Mesendoderm (in vitro differentiated cells): ENCODE measurements around the gene FAM171A2.

ENCODE experiments used
- DNase-seq: peaks from one replicate; pipeline ENCODE4 v3.0.0; 2013
- H2AK5ac ChIP-seq: 2 replicates; pipeline ENCODE4 v1.6.1; 2013; ENCODE audit warnings: low read length, inconsistent platforms
- H2BK120ac ChIP-seq: 2 replicates; pipeline ENCODE4 v1.6.1; 2013; ENCODE audit warnings: low read depth, mild to moderate bottlenecking, low read length, moderate library complexity, mixed read lengths
- H2BK15ac ChIP-seq: replicated peaks from 2 replicates; pipeline ENCODE4 v1.6.1; 2013; ENCODE audit warnings: low read depth, mild to moderate bottlenecking, moderate library complexity
- H2BK5ac ChIP-seq: 2 replicates; pipeline ENCODE4 v1.6.1; 2013; ENCODE audit warnings: low read length, inconsistent platforms
- H3K18ac ChIP-seq: 2 replicates; pipeline ENCODE4 v1.6.1; 2013; ENCODE audit warnings: mild to moderate bottlenecking, low read length, mixed read lengths
- H3K23ac ChIP-seq: one replicate; pipeline ENCODE4 v1.6.1; 2013; ENCODE audit warnings: low read length
- H3K27ac ChIP-seq: 2 replicates; pipeline ENCODE4 v1.5.1; 2013; ENCODE audit warnings: low read depth, mild to moderate bottlenecking, inconsistent platforms, low read length, moderate library complexity
- H3K27me3 ChIP-seq: 2 replicates; pipeline ENCODE4 v1.6.1; 2013; ENCODE audit warnings: low read length, control low read depth, mild to moderate bottlenecking, inconsistent platforms; ENCODE audit not compliant: insufficient read depth, poor library complexity
- H3K36me3 ChIP-seq: 2 replicates; pipeline ENCODE4 v1.6.1; 2013; ENCODE audit warnings: low read length, inconsistent platforms; ENCODE audit not compliant: control insufficient read depth, insufficient read depth
- H3K4ac ChIP-seq: one replicate; pipeline ENCODE4 v1.6.1; 2013; ENCODE audit warnings: low read depth, mild to moderate bottlenecking, low read length, moderate library complexity
- H3K4me1 ChIP-seq: 2 replicates; pipeline ENCODE4 v1.6.1; 2013; ENCODE audit warnings: low read depth, low read length, inconsistent platforms; ENCODE audit not compliant: control insufficient read depth
- H3K4me2 ChIP-seq: 2 replicates; pipeline ENCODE4 v1.6.1; 2013; ENCODE audit warnings: low read length
- H3K4me3 ChIP-seq: 2 replicates; pipeline ENCODE4 v1.5.1; 2013; ENCODE audit warnings: mild to moderate bottlenecking, low read length
- H3K56ac ChIP-seq: one replicate; pipeline ENCODE4 v1.6.1; 2013; ENCODE audit warnings: low read length
- H3K79me1 ChIP-seq: 2 replicates; pipeline ENCODE4 v1.6.1; 2013; ENCODE audit warnings: low read length, inconsistent platforms
- H3K79me2 ChIP-seq: 2 replicates; pipeline ENCODE4 v1.6.1; 2013; ENCODE audit warnings: mild to moderate bottlenecking, low read length; ENCODE audit not compliant: control insufficient read depth, insufficient read depth
- H3K9ac ChIP-seq: 2 replicates; pipeline ENCODE4 v1.6.1; 2013; ENCODE audit warnings: low read length, inconsistent platforms
- H4K5ac ChIP-seq: one replicate; pipeline ENCODE4 v1.6.1; 2013; ENCODE audit warnings: low read length
- H4K8ac ChIP-seq: one replicate; pipeline ENCODE4 v1.6.1; 2013; ENCODE audit warnings: low read depth, mild to moderate bottlenecking, control low read depth, low read length, moderate library complexity
- WGBS: extraction: QIAGEN DNeasy Blood & Tissue Kit; methylation state at CpG from one replicate; pipeline ENCODE4 v1.1.7; 2013; ENCODE audit warnings: low lambda C conversion rate, missing lambda C conversion rate; ENCODE audit not compliant: insufficient coverage; ENCODE audit errors: extremely low coverage; 5-methylcytosine and 5-hydroxymethylcytosine counted together

FAM171A2 gene

DNA sequence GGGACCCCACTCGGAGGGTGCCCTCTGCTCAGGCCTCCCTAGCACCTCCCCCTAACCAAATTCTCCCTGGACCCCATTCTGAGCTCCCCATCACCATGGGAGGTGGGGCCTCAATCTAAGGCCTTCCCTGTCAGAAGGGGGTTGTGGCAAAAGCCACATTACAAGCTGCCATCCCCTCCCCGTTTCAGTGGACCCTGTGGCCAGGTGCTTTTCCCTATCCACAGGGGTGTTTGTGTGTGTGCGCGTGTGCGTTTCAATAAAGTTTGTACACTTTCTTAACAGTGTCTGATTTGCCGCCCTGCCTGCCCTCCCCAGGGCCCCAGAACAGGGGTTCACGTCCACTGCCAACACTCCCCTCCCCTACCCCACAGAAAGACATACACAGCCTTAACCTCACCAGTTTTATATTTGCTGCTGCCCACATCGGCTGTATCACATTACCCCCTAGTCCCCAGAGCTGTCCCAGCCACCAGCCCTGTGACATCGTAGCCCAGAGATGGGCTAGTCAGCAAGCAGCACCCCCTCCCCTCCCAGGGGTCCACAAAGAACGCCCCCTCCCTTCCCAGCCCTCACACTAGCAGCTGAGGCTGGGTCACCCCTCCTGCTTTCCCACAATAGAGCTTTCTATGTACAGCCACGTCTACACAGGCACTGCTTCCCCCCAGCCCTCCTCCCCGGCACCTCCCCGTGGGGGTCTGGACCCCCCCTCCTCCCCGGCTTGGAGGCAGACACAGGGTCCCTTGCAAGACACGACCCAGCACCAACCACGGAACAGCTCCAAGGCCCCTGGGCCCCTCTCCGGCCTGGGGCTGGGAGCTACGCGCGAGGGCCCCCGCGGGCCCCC, 10.6 kb downstream of the FAM171A2 start:
- peak overlapping the region; percentile 43 for H3K9ac ChIP-seq
- no peak overlapping the region for H3K18ac ChIP-seq
- H2BK15ac ChIP-seq: no peak overlapping the region
- no peaks in the 10 kb centered on the region for H3K79me1 ChIP-seq
- H3K4ac ChIP-seq: no peak overlapping the region
- H3K4me2 ChIP-seq: peak overlapping the region; percentile 12
- no peaks in the 10 kb centered on the region for H3K4me1 ChIP-seq
- H2BK5ac ChIP-seq: no peak overlapping the region
- H3K27me3 ChIP-seq: no peaks in the 10 kb centered on the region
- no peak overlapping the region for H4K8ac ChIP-seq
- no peak overlapping the region for H2AK5ac ChIP-seq
- no peak overlapping the region for H4K5ac ChIP-seq
- WGBS: no CpG with 5 or more reads among the region's 22 CpGs
- no peak overlapping the region for H3K27ac ChIP-seq
- H2BK120ac ChIP-seq: no peak overlapping the region
- H3K56ac ChIP-seq: peak overlapping the region; percentile 86
- DNase-seq: no peak
- no peak overlapping the region for H3K23ac ChIP-seq
- H3K79me2 ChIP-seq: no peaks in the 10 kb centered on the region
- no peak overlapping the region for H3K4me3 ChIP-seq
- no peaks in the 10 kb centered on the region for H3K36me3 ChIP-seq

DNA sequence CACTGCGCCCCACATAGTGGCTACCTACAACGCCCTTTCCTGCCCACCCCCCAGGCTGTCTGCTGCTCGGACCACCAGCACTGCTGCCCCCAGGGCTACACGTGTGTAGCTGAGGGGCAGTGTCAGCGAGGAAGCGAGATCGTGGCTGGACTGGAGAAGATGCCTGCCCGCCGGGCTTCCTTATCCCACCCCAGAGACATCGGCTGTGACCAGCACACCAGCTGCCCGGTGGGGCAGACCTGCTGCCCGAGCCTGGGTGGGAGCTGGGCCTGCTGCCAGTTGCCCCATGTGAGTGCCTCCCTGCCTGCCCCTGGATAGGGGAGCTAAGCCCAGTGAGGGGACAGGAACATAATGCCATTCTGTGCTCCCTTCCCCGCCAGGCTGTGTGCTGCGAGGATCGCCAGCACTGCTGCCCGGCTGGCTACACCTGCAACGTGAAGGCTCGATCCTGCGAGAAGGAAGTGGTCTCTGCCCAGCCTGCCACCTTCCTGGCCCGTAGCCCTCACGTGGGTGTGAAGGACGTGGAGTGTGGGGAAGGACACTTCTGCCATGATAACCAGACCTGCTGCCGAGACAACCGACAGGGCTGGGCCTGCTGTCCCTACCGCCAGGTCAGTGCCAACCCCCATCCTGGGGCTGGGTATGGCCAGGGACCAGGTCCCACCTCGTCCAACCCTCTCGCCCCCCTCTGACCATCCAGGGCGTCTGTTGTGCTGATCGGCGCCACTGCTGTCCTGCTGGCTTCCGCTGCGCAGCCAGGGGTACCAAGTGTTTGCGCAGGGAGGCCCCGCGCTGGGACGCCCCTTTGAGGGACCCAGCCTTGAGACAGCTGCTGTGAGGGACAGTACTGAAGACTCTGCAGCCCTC, 11.5 kb downstream of the FAM171A2 start:
- H3K79me2 ChIP-seq: no peaks in the 10 kb centered on the region
- H2BK5ac ChIP-seq: no peak overlapping the region
- no CpG with 5 or more reads among the region's 36 CpGs for WGBS
- no peak overlapping the region for H3K18ac ChIP-seq
- no peaks in the 10 kb centered on the region for H3K27me3 ChIP-seq
- H3K4me3 ChIP-seq: no peak overlapping the region
- no peaks in the 10 kb centered on the region for H3K79me1 ChIP-seq
- H3K23ac ChIP-seq: no peak overlapping the region
- H2AK5ac ChIP-seq: no peak overlapping the region
- H4K5ac ChIP-seq: no peak overlapping the region
- no peaks in the 10 kb centered on the region for H3K36me3 ChIP-seq
- H4K8ac ChIP-seq: no peak overlapping the region
- no peak overlapping the region for H3K56ac ChIP-seq
- no peak overlapping the region for H3K4ac ChIP-seq
- H3K9ac ChIP-seq: no peak overlapping the region
- no peak overlapping the region for H2BK120ac ChIP-seq
- H3K4me2 ChIP-seq: no peak overlapping the region
- no peak overlapping the region for H3K27ac ChIP-seq
- DNase-seq: no peak
- no peaks in the 10 kb centered on the region for H3K4me1 ChIP-seq
- no peak overlapping the region for H2BK15ac ChIP-seq

DNA sequence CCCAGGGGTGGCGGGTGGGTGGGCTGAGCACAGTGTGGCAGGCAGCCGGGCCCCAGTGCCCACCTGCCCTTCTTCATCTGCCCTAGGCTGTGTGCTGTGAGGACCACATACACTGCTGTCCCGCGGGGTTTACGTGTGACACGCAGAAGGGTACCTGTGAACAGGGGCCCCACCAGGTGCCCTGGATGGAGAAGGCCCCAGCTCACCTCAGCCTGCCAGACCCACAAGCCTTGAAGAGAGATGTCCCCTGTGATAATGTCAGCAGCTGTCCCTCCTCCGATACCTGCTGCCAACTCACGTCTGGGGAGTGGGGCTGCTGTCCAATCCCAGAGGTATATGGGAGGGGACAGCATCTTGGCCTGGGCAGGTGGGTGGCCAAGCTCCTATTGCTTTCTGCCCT, 12.2 kb downstream of the FAM171A2 start:
- H3K27ac ChIP-seq: no peak overlapping the region
- no peak overlapping the region for H2BK5ac ChIP-seq
- H3K4ac ChIP-seq: no peak overlapping the region
- no peaks in the 10 kb centered on the region for H3K36me3 ChIP-seq
- no peak overlapping the region for H4K8ac ChIP-seq
- WGBS: no CpG with 5 or more reads among the region's 8 CpGs
- H3K4me2 ChIP-seq: no peak overlapping the region
- H3K18ac ChIP-seq: no peak overlapping the region
- H3K79me2 ChIP-seq: no peaks in the 10 kb centered on the region
- H3K9ac ChIP-seq: no peak overlapping the region
- H3K23ac ChIP-seq: no peak overlapping the region
- no peak overlapping the region for H3K4me3 ChIP-seq
- no peak overlapping the region for H2BK15ac ChIP-seq
- no peak overlapping the region for H2AK5ac ChIP-seq
- H3K4me1 ChIP-seq: no peaks in the 10 kb centered on the region
- H4K5ac ChIP-seq: no peak overlapping the region
- peaks cover 1% of the 10 kb centered on the region for H3K79me1 ChIP-seq
- H3K56ac ChIP-seq: no peak overlapping the region
- no peaks in the 10 kb centered on the region for H3K27me3 ChIP-seq
- DNase-seq: no peak
- H2BK120ac ChIP-seq: no peak overlapping the region

DNA sequence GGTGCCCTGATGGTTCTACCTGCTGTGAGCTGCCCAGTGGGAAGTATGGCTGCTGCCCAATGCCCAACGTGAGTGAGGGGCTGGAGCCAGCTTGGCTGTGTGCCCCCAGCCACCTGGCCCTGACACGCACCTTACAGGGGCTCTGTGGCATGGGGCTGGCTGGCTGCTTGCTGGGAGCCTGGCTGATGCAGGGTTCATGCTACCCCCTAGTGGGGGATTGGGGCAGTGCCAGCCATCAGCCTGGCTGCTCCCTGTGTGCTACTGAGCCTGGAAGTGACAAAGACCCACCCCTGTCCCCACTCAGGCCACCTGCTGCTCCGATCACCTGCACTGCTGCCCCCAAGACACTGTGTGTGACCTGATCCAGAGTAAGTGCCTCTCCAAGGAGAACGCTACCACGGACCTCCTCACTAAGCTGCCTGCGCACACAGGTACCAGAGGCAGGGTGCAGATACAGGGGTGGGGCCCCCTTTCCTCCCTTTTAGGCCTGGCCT, 12.9 kb downstream of the FAM171A2 start:
- no peak overlapping the region for H3K27ac ChIP-seq
- H3K4me2 ChIP-seq: no peak overlapping the region
- H3K4ac ChIP-seq: no peak overlapping the region
- no peaks in the 10 kb centered on the region for H3K36me3 ChIP-seq
- peak; percentile 71 for DNase-seq
- no peak overlapping the region for H3K18ac ChIP-seq
- no peak overlapping the region for H3K4me3 ChIP-seq
- H3K9ac ChIP-seq: no peak overlapping the region
- no peak overlapping the region for H4K8ac ChIP-seq
- no peaks in the 10 kb centered on the region for H3K4me1 ChIP-seq
- peaks cover 2% of the 10 kb centered on the region for H3K79me1 ChIP-seq
- no peak overlapping the region for H2BK120ac ChIP-seq
- H3K23ac ChIP-seq: no peak overlapping the region
- no CpG with 5 or more reads among the region's 6 CpGs for WGBS
- no peak overlapping the region for H3K56ac ChIP-seq
- no peak overlapping the region for H2AK5ac ChIP-seq
- no peaks in the 10 kb centered on the region for H3K79me2 ChIP-seq
- no peak overlapping the region for H2BK15ac ChIP-seq
- no peak overlapping the region for H2BK5ac ChIP-seq
- no peak overlapping the region for H4K5ac ChIP-seq
- no peaks in the 10 kb centered on the region for H3K27me3 ChIP-seq

DNA sequence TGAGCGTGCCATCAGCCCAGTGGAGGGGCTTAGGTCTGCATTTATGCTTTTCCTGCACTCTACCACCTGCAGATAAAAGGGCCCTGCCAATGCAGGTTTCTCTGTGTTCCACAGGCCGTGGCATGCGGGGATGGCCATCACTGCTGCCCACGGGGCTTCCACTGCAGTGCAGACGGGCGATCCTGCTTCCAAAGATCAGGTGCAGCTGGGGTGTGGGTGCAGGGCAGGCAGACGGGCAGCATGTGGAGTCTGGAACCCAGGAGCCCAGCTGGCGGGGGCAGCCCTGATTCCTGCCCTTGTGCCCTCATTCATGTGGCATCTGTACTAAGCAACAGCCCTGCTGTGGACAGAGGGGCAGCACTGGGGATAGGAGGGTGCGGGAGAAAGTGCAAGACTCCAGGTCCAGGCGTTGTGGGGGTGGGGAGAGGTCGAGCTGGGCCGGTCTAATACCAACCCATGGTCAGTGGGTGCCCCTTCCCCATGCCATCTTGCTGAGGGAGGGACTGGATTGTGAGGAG, 14.0 kb downstream of the FAM171A2 start:
- Histone ChIP-seq H2BK5ac (no peak overlapping the region), H3K9ac (no peak overlapping the region)
- no CpG with 5 or more reads among the region's 12 CpGs for WGBS

More for the DNA sequence above, 14.0 kb downstream of the FAM171A2 start:
- Histone ChIP-seq H3K4me2 (no peak overlapping the region), H3K4me1 (no peaks in the 10 kb centered on the region), H2AK5ac (no peak overlapping the region), H2BK15ac (no peak overlapping the region), H3K79me2 (no peaks in the 10 kb centered on the region), H3K27ac (no peak overlapping the region), H3K56ac (no peak overlapping the region), H3K4ac (no peak overlapping the region), H3K79me1 (peaks cover 2% of the 10 kb centered on the region), H3K27me3 (no peaks in the 10 kb centered on the region), H4K5ac (no peak overlapping the region), H3K18ac (no peak overlapping the region), H3K23ac (no peak overlapping the region), H2BK120ac (no peak overlapping the region), H3K36me3 (no peaks in the 10 kb centered on the region), H4K8ac (no peak overlapping the region), H3K4me3 (no peak overlapping the region)
- DNase-seq: no peak
